Cardiac fibroblast (primary cell): ENCODE measurements around the gene KCNG1.
"Not testable (repeated sequence)": the region's sequence is repeated elsewhere in the genome, so short reads cannot be mapped to it uniquely, and the experiment has no call there.

Experiments used
- DNase-seq, 2 donors: peaks; one replicate each; pipeline versions ENCODE4 v3.0.0 to v3.0.0-alpha.2; 2010; ENCODE audit warnings: low read depth in 2 of 2
- H3K4me3 ChIP-seq, 2 donors: replicated peaks in 1 of 2; 1 replicate in 1 of 2; 2 replicates in 1 of 2; pipeline ENCODE4 v1.5.1; 2011; ENCODE audit warnings: low read depth in 2 of 2, low read length in 2 of 2, mild to moderate bottlenecking in 2 of 2, moderate library complexity in 1 of 2
- TF ChIP-seq, protein P1 (sequence below): IDR thresholded peaks from one replicate; pipeline ENCODE4 v1.5.1; 2011; ENCODE audit warnings: low read depth, mild to moderate bottlenecking, low read length, inconsistent platforms

KCNG1 gene

DNA sequence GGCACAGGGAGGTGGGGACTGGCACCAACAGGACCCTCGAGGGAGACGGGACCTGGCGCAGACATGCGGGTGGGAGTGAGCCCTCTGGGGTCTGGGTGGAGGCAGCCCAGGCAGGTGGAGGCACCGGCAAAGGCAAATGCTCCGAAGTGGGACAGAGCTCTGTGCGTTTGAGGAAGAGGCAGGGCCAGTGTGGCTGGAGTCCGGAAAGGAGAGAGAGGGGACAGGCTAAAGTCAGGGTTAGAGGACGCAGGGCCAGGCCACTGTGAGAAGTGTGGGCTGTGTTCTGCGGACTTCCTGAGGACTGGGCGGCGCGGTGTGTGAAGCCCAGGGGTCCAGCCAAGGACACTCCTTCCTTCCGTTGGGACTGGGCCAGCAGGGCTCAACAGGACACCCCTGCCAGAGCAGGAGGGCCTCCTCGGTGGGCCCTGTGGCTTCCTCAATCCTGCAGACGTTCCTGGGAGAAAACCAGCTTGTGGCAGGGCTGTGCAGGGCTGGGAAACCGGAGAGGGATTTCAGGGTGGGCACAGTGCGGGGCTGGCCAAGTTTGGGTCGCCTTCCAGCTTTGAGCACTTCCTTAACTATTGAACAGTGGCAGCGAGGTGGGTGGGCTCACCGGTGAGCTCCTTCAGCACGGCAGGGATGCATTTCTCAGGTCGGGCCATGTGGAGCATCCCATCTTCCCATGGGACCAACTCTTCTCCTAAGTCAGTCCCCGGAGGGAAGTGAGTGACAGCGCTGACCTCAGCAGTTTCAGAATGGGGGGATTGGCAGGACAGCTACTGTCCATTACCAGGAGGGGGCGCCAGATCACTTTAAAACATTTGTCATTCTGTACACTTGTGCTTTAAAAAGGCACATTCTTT is 41.8 kb downstream of the KCNG1 start:
- DNase-seq = peak; percentile 73 to 81
- no peak overlapping the region for H3K4me3 ChIP-seq
- TF ChIP-seq, protein P1, sequence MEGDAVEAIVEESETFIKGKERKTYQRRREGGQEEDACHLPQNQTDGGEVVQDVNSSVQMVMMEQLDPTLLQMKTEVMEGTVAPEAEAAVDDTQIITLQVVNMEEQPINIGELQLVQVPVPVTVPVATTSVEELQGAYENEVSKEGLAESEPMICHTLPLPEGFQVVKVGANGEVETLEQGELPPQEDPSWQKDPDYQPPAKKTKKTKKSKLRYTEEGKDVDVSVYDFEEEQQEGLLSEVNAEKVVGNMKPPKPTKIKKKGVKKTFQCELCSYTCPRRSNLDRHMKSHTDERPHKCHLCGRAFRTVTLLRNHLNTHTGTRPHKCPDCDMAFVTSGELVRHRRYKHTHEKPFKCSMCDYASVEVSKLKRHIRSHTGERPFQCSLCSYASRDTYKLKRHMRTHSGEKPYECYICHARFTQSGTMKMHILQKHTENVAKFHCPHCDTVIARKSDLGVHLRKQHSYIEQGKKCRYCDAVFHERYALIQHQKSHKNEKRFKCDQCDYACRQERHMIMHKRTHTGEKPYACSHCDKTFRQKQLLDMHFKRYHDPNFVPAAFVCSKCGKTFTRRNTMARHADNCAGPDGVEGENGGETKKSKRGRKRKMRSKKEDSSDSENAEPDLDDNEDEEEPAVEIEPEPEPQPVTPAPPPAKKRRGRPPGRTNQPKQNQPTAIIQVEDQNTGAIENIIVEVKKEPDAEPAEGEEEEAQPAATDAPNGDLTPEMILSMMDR = peak; percentile 77

DNA sequence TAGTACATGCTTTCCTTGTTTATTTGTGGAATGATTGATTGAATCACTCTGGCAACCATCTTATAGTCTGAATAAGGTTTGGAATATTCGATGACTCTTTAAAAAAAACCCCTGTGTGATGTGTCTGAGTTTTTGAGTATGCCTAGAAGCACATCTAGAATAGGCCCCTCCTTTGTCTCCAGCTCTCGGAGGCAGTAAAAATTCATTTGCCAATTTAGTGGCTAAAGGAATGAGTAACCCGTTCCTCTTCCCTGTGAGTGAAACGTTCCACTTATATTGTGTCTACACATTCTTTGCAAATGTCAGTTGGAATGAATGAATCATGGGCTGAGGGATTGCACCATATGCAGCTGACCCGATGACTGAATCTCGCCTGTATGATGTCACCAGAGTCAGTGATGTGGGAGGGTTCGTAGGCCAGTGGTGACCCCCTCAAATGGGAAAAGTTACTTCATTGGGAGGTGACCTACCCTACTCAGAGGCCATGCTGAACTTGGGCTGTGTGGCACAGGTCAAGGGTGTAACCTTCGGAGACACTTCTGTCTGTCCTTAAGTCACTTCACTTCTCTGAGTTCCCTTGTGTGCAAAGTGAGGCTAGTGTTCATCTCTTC is 42.7 kb downstream of the KCNG1 start:
- peak; percentile 95 to 100 for DNase-seq

DNA sequence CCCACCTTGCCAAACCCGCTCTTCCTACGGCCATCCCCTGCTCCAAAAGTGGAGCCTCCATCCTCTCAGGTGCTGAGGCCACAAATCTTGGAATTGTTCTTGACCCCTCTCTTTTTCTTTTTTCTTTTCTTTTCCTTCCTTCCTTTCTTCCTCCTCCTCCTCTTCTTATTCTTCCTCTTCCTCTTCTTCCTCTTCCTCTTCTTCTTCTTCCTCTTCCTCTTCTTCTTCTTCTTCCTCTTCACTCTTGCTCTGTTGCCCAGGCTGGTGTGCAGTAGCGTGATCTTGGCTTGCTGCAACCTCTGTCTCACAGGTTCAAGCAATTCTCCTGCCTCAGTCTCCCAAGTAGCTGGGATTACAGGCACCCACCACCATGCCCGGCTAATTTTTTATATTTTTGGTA is 44.4 kb downstream of the KCNG1 start:
- not testable (repeated sequence) for H3K4me3 ChIP-seq, DNase-seq

More for the DNA sequence above, 42.7 kb downstream of the KCNG1 start:
- TF ChIP-seq, protein P1 = no peak
- no peak overlapping the region for H3K4me3 ChIP-seq

DNA sequence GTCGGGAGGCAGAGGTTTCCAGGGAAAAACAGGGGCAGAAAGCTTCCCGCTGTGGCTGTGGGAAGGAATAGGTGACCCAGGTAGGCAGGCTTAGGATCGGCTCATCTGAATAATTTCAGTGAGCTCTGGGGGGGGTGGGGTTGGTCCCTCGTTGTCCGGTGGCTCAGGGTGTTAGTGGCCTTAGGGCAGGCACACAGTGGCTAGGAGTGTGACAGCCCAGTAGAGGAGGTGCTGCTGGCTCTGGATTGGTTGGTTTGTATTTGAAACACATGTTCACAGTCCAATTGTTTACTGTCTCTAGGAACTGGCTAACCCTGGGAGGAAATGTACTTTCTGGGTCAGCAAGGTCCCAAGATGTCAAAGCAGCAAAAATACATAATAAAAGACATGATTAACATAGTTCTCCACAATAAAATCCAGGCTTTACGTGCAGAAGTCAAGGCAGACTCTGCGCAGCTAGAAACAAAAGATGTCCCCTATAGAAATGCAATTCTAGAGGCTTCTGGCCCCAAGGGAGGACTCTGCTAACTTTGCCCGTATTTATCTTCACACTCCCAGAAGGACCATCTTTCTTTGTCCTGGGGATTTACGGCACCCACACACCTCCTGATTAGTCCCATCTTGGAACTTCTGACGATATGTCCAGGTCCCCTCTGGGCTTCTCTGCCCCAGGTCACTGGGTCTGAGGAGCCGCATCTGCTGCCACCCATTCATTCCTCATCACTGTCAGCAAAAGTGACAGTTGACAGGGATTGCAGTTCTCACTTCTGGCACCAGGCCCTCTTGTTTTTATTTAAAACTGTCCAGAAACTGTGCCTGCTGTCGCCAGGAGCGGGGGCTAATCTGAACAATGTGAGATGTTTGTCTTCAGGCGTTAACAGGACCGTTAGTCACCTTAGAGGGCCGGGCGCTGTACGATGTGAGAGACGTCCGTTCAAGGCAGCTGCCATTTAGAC is 45.6 kb downstream of the KCNG1 start:
- no peak for DNase-seq

DNA sequence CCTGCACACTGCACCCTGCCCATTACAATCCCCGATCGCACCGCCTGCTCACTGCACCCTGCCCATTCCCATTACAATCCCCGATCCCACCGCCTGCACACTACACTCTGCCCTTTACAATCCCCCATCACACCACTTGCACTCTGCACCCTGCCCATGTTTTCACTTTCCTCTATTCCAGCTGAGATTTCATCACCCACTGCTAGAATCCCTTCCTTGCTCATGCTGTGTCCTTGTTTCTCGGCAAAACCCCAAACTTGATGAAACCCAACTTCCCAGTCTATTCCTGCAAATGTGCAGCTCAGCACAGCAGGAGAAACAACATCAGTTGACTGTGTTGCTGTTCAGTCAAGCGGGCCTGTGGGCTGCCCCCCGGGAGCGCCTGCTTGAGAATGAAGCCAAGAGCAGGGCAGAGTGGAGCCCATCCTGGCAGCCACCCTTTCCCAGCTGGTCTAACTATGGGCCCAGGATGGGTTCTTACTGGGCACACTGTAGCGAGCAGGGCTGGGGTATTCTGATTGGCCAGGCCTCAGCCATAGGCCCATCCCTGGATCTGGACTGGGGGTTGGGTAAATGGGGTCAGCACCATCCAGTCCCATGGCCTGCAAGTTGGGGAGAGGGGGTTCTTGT is 47.1 kb downstream of the KCNG1 start:
- no peak for DNase-seq
- no peak overlapping the region for H3K4me3 ChIP-seq
- TF ChIP-seq, protein P1 = no peak

More for the DNA sequence above, 45.6 kb downstream of the KCNG1 start:
- TF ChIP-seq, protein P1 = no peak
- no peak overlapping the region for H3K4me3 ChIP-seq

DNA sequence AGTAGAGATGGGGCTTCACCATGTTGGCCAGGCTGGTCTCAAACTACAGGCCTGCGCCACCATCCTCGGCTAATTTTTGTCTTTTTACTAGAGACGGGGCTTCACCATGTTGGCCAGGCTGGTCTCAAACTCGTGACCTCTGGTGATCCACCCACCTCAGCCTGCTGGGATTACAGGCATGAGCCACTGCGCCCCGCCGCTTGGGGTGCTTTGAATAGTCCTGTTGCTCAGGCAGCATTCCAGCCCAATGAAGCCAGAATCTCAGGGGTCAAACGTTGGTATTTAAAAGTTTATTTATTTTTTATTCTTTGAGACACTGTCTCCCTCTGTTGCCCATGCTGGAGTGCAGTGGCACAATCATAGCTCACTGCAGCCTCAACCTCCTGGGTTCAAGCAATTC is 53.0 kb downstream of the KCNG1 start:
- H3K4me3 ChIP-seq = no peak overlapping the region
- DNase-seq = no peak
- TF ChIP-seq, protein P1 = no peak
